H1 (cell line): ENCODE results near the gene MAP2K5. TPM values are rescaled to one million over a fixed set of nuclear protein-coding genes. Genes with fewer than 3 reads are reported as not detected.

ENCODE experiments used
- CTCF ChIA-PET: fragments of 300-600 bp; sonication (Branson Sonifier 250); formaldehyde crosslinking; loops from one replicate; lab custom pipeline; 2021; ENCODE audit not compliant: partially characterized antibody; lab: Charles Lee
- POLR2A ChIA-PET: fragments of 300-600 bp; sonication (Branson Sonifier 250); formaldehyde crosslinking; loops from one replicate; lab custom pipeline; 2021; ENCODE audit warnings: inconsistent platforms; ENCODE audit not compliant: partially characterized antibody; lab: Charles Lee
- DNase-seq, 2 experiments: peaks; one replicate each; pipeline versions ENCODE4 v3.0.0 to v3.0.0-alpha.2; 2010 to 2022; ENCODE audit warnings: low spot score in 2 of 2, low read depth in 1 of 2, mixed read lengths in 1 of 2
- FAIRE-seq: peaks from 2 replicates; lab custom pipeline; 2011; peaks lifted over from hg19 to GRCh38; lab: Jason Lieb, UNC
- H2AFZ ChIP-seq: 2 replicates; pipeline ENCODE4 v1.8.1; 2012; ENCODE audit warnings: low read length, inconsistent platforms
- H2AK5ac ChIP-seq: 2 replicates; pipeline ENCODE4 v1.6.1; 2013; ENCODE audit warnings: low read depth, low read length
- H2BK120ac ChIP-seq: replicated peaks from 2 replicates; pipeline ENCODE3; 2013; ENCODE audit warnings: low read depth, low read length, inconsistent platforms
- H2BK12ac ChIP-seq: 2 replicates; pipeline ENCODE4 v1.6.1; 2013; ENCODE audit warnings: low read depth, low read length
- H2BK15ac ChIP-seq: 2 replicates; pipeline ENCODE4 v1.6.1; 2013; ENCODE audit warnings: low read length
- H2BK20ac ChIP-seq: 2 replicates; pipeline ENCODE4 v1.6.1; 2013; ENCODE audit warnings: low read length
- H2BK5ac ChIP-seq: 2 replicates; pipeline ENCODE4 v1.6.1; 2013; ENCODE audit warnings: low read depth, low read length
- H3K14ac ChIP-seq: 2 replicates; pipeline ENCODE4 v1.6.1; 2013; ENCODE audit warnings: inconsistent platforms; ENCODE audit not compliant: insufficient read length
- H3K18ac ChIP-seq: 2 replicates; pipeline ENCODE4 v1.6.1; 2013; ENCODE audit warnings: low read length; ENCODE audit errors: extremely low read depth
- H3K23ac ChIP-seq: 2 replicates; pipeline ENCODE4 v1.6.1; 2013; ENCODE audit warnings: inconsistent platforms; ENCODE audit not compliant: insufficient read length
- H3K23me2 ChIP-seq: 2 replicates; pipeline ENCODE4 v1.6.1; 2013; ENCODE audit warnings: low read depth, low read length
- H3K27ac ChIP-seq: 2 replicates; pipeline ENCODE4 v1.6.1; 2011; ENCODE audit warnings: low read depth, low read length, inconsistent platforms
- H3K27me3 ChIP-seq, 4 experiments: replicated peaks in 1 of 4; 1 replicate in 1 of 4; 2 replicates in 3 of 4; pipeline versions ENCODE4 v1.6.1 to v1.8.1; 2011 to 2013; ENCODE audit warnings: low read length in 3 of 4, mild to moderate bottlenecking in 3 of 4, inconsistent platforms in 2 of 4, mixed read lengths in 2 of 4, moderate library complexity in 1 of 4; ENCODE audit not compliant: control insufficient read depth in 3 of 4, insufficient read depth in 3 of 4; ENCODE audit errors: extremely low read depth in 1 of 4
- H3K36me3 ChIP-seq, 4 experiments: 2 replicates each; pipeline versions ENCODE4 v1.6.1 to v1.8.1; 2011 to 2013; ENCODE audit warnings: mild to moderate bottlenecking in 4 of 4, low read length in 3 of 4, moderate library complexity in 2 of 4, control low read depth in 1 of 4, inconsistent platforms in 1 of 4; ENCODE audit not compliant: insufficient read depth in 4 of 4, control insufficient read depth in 2 of 4
- H3K4ac ChIP-seq: replicated peaks from 2 replicates; pipeline ENCODE3; 2013; ENCODE audit warnings: low read length, low read depth, mixed read lengths, inconsistent platforms; ENCODE audit not compliant: insufficient read length
- H3K4me1 ChIP-seq, 4 experiments: replicated peaks in 1 of 4; 1 replicate in 1 of 4; 2 replicates in 3 of 4; pipeline versions ENCODE4 v1.6.1 to v1.8.1; 2011 to 2013; ENCODE audit warnings: low read length in 3 of 4, inconsistent platforms in 2 of 4, mixed read lengths in 1 of 4; ENCODE audit not compliant: insufficient read depth in 4 of 4, control insufficient read depth in 3 of 4
- H3K4me2 ChIP-seq, 2 experiments: 2 replicates each; pipeline versions ENCODE4 v1.6.1 to v1.8.1; 2011 to 2013; ENCODE audit warnings: low read depth in 2 of 2, low read length in 2 of 2, control low read depth in 1 of 2, inconsistent platforms in 1 of 2, mild to moderate bottlenecking in 1 of 2; ENCODE audit not compliant: insufficient read depth in 1 of 2
- H3K4me3 ChIP-seq, 4 experiments: fragments of 200-600, 300-600 bp in 1 of 4; sonication (generic), shearing (Covaris generic), sonication (Bioruptor Twin) in 1 of 4; 2 replicates each; pipeline versions ENCODE4 v1.5.1 to v1.8.1; 2011 to 2016; ENCODE audit warnings: low read length in 4 of 4, low read depth in 3 of 4, control low read depth in 2 of 4, inconsistent platforms in 2 of 4, mild to moderate bottlenecking in 2 of 4, mixed read lengths in 1 of 4, moderate library complexity in 1 of 4; ENCODE audit not compliant: insufficient read depth in 2 of 4; ENCODE audit errors: extremely low read depth in 1 of 4
- H3K56ac ChIP-seq: replicated peaks from 2 replicates; pipeline ENCODE3; 2013; ENCODE audit warnings: low read depth, mild to moderate bottlenecking, mixed read lengths, low read length, inconsistent platforms; ENCODE audit not compliant: insufficient read length
- H3K79me1 ChIP-seq: 2 replicates; pipeline ENCODE4 v1.6.1; 2013; ENCODE audit warnings: low read depth, low read length, control low read depth
- H3K79me2 ChIP-seq, 2 experiments: 2 replicates each; pipeline versions ENCODE4 v1.6.1 to v1.8.1; 2012 to 2013; ENCODE audit warnings: low read length in 2 of 2, mild to moderate bottlenecking in 2 of 2, inconsistent platforms in 1 of 2; ENCODE audit not compliant: insufficient read depth in 2 of 2, control insufficient read depth in 1 of 2
- H3K9ac ChIP-seq, 4 experiments: replicated peaks in 1 of 4; 1 replicate in 1 of 4; 2 replicates in 3 of 4; pipeline versions ENCODE4 v1.6.1 to v1.8.1; 2011 to 2013; ENCODE audit warnings: low read depth in 3 of 4, low read length in 3 of 4, control low read depth in 2 of 4, mild to moderate bottlenecking in 2 of 4, moderate library complexity in 2 of 4, inconsistent platforms in 1 of 4; ENCODE audit errors: extremely low read depth in 1 of 4
- H3K9me3 ChIP-seq, 2 experiments: 2 replicates each; pipeline versions ENCODE4 v1.6.1 to v1.8.1; 2012 to 2013; ENCODE audit warnings: mild to moderate bottlenecking in 2 of 2, moderate library complexity in 2 of 2, control low read depth in 1 of 2, inconsistent platforms in 1 of 2, low read depth in 1 of 2, low read length in 1 of 2, mixed read lengths in 1 of 2; ENCODE audit not compliant: insufficient read depth in 2 of 2
- H4K20me1 ChIP-seq, 2 experiments: replicated peaks in 1 of 2; 2 replicates each; pipeline versions ENCODE3 to v1.8.1; 2011 to 2013; ENCODE audit warnings: inconsistent platforms in 2 of 2, low read length in 2 of 2, mild to moderate bottlenecking in 1 of 2; ENCODE audit not compliant: insufficient read depth in 2 of 2, control insufficient read depth in 1 of 2
- H4K5ac ChIP-seq: 2 replicates; pipeline ENCODE4 v1.6.1; 2013; ENCODE audit warnings: low read length, low read depth, mixed read lengths, inconsistent platforms; ENCODE audit not compliant: insufficient read length
- H4K8ac ChIP-seq: 2 replicates; pipeline ENCODE4 v1.8.0; 2013; ENCODE audit warnings: mild to moderate bottlenecking, moderate library complexity, low read length, inconsistent platforms; ENCODE audit not compliant: insufficient read depth; ENCODE audit errors: extremely low read depth
- H4K91ac ChIP-seq: replicated peaks from 2 replicates; pipeline ENCODE3; 2013; ENCODE audit warnings: low read length, mixed read lengths, inconsistent platforms; ENCODE audit not compliant: insufficient read length
- KDM1A ChIP-seq: fragments of 200-600, 300-600 bp; sonication (generic); IDR thresholded peaks from 2 replicates; pipeline ENCODE4 v1.7.1; 2016; ENCODE audit warnings: mild to moderate bottlenecking, low read length, borderline replicate concordance
- WGBS, 2 experiments: shearing (Covaris generic) in 1 of 2; methylation state at CpG; one replicate each; pipeline versions ENCODE4 v1.1.6 to v1.1.7; 2013 to 2015; ENCODE audit warnings: low lambda C conversion rate in 2 of 2, mixed read lengths in 2 of 2, inconsistent platforms in 1 of 2, low coverage in 1 of 2, missing lambda C conversion rate in 1 of 2; ENCODE audit not compliant: insufficient replicate concordance in 2 of 2, insufficient coverage in 1 of 2, insufficient read length in 1 of 2; ENCODE audit errors: extremely low coverage in 1 of 2, missing lambda C conversion rate in 1 of 2; 5-methylcytosine and 5-hydroxymethylcytosine counted together
- polyA plus RNA-seq, 7 experiments: library from polyadenylated mRNA; depleted of rRNA in 3 of 7; stranded (reverse) in 5 of 7; unstranded in 2 of 7; fragments of >200 nt in 5 of 7; fragments of 200-250 nt in 2 of 7; gene quantifications; 1 replicate in 5 of 7; 2 replicates in 1 of 7; 4 replicates in 1 of 7; pipeline versions ENCODE4 v1.2.1 to v1.2.3, GENCODE V29; 2011 to 2013; ENCODE audit warnings: missing spikeins in 2 of 7, mixed read lengths in 2 of 7
- total RNA-seq: library from RNA; stranded (reverse); fragmentation: NEBNext Ultra II Directional; extraction: Animal tissue kit (Norgen Biotek cat#: 25700); gene quantifications from 2 replicates; pipeline ENCODE4 v1.2.1, GENCODE V29; 2021

Gene MAP2K5
- total and polyA plus RNA-seq, 2 of the 8 experiments (the other 6 are each of a cell fraction or from before 2014, with no cell fraction given) = 4.4 to 15.8 TPM

GRCh38 chr15:67852418-67852817 lies 309.9 kb downstream of the MAP2K5 start:
- DNase-seq (no peak), FAIRE-seq (no peak)
- no peak overlapping the region for H2AK5ac ChIP-seq
- no peak overlapping the region for H3K23ac ChIP-seq
- H2BK120ac ChIP-seq = no peak overlapping the region
- no peaks in the 10 kb centered on the region; a peak in 1 of 4 replicates for H3K9me3 ChIP-seq
- H3K4me2 ChIP-seq = no peak overlapping the region
- H3K36me3 ChIP-seq = no peaks in the 10 kb centered on the region
- no peak overlapping the region for H3K4me3 ChIP-seq
- ChIA-PET POLR2A (interaction anchor here (1.2 kb wide), 1 partner anchor 13 kb away, joined by 4 read pairs; no protein-coding TSS in a partner anchor), CTCF (interaction anchor here (3.6 kb wide), 1 partner anchor 302 kb away, joined by 15 read pairs; no protein-coding TSS in a partner anchor)
- no peak overlapping the region for H3K9ac ChIP-seq
- H4K91ac ChIP-seq = no peak overlapping the region
- WGBS, 2 experiments = 85% methylated on average over 3 of the region's 3 CpGs; no CpG with 5 or more reads in 1 of the 2 experiments
- peak overlapping the region; percentile 78; the same call in 1 of the 2 replicates for H2BK5ac ChIP-seq
- peak overlapping the region; percentile 25; the same call in 1 of the 2 replicates for H3K18ac ChIP-seq
- no peak overlapping the region for H3K27ac ChIP-seq
- H3K79me2 ChIP-seq = no peaks in the 10 kb centered on the region
- H2BK12ac ChIP-seq = 0 out of 2 replicates have a peak overlapping the region, but pooled peaks have one; percentile 44
- H2BK20ac ChIP-seq = peak overlapping the region; percentile 61; the same call in 1 of the 2 replicates
- H3K79me1 ChIP-seq = no peaks in the 10 kb centered on the region
- no peak overlapping the region for H3K56ac ChIP-seq
- H4K8ac ChIP-seq = no peak overlapping the region
- no peaks in the 10 kb centered on the region for H4K20me1 ChIP-seq
- no peak overlapping the region for H3K14ac ChIP-seq
- no peak overlapping the region; the same call in 1 of the 2 replicates for H2AFZ ChIP-seq
- H3K27me3 ChIP-seq = no peaks in the 10 kb centered on the region
- H3K4ac ChIP-seq = no peak overlapping the region
- no peaks in the 10 kb centered on the region for H3K23me2 ChIP-seq
- no peak overlapping the region for H2BK15ac ChIP-seq
- H3K4me1 ChIP-seq = peaks cover 6 to 16% (median 9%) of the 10 kb centered on the region in 4 experiments; a peak in 5 of 7 replicates
- no peak overlapping the region for H4K5ac ChIP-seq
- TF ChIP-seq KDM1A = no peak
